AG04450 (cell line): Measurements from ENCODE around the gene PPP1R2. TPM values are rescaled to one million over a fixed set of nuclear protein-coding genes. Genes with fewer than 3 reads are reported as not detected.
A peak's percentile ranks its signal among the peaks of the same experiment; 100 is the strongest.

ENCODE experiments used
- CTCF ChIA-PET: fragments of 300-600, 350-600 bp; formaldehyde crosslinking; extraction: SDS; loops from one replicate; lab custom pipeline; 2022; ENCODE audit warnings: antibody characterized with exemption, inconsistent platforms; lab: Charles Lee
- POLR2A ChIA-PET: fragments of 350-600 bp; formaldehyde crosslinking; extraction: SDS; loops from one replicate; lab custom pipeline; 2021; ENCODE audit warnings: antibody characterized with exemption, inconsistent platforms; lab: Yijun Ruan, JAX
- DNase-seq: peaks from one replicate; pipeline ENCODE4 v3.0.0-alpha.2; 2011; ENCODE audit warnings: low read depth, low spot score
- H3K27ac ChIP-seq: one replicate; pipeline ENCODE4 v1.5.1; 2012; ENCODE audit warnings: low read depth, low read length, control low read depth
- H3K27me3 ChIP-seq: one replicate; pipeline ENCODE4 v1.6.0; 2012; ENCODE audit warnings: low read length; ENCODE audit not compliant: control insufficient read depth, insufficient read depth
- H3K4me3 ChIP-seq: 2 replicates; pipeline ENCODE4 v1.5.1; 2011; ENCODE audit warnings: mild to moderate bottlenecking, low read depth, low read length, control low read depth
- H3K9me3 ChIP-seq: 2 replicates; pipeline ENCODE4 v1.5.1; 2012; ENCODE audit warnings: low read length; ENCODE audit not compliant: control insufficient read depth, insufficient read depth
- polyA plus RNA-seq: library from polyadenylated mRNA; depleted of rRNA; stranded (reverse); fragments of >200 nt; gene quantifications from 2 replicates; pipeline ENCODE4 v1.2.3, GENCODE V29; 2011
- TF ChIP-seq, protein P1 (sequence below): IDR thresholded peaks from 2 replicates; pipeline ENCODE4 v1.5.1; 2011; ENCODE audit warnings: low read depth, low read length, control low read depth, inconsistent platforms

PPP1R2 gene
- polyA plus RNA-seq, 1 experiment, result 84.3 TPM

GRCh38 chr3:195566797-195567196 lies 23.7 kb upstream of the PPP1R2 start:
- CTCF ChIA-PET, result no interaction called here
- POLR2A ChIA-PET, result no interaction called here
- Histone ChIP-seq H3K27ac (no peak overlapping the region), H3K4me3 (no peak overlapping the region), H3K27me3 (peaks cover 32% of the 10 kb centered on the region), H3K9me3 (no peaks in the 10 kb centered on the region)
- no peak for DNase-seq
- TF ChIP-seq, protein P1, sequence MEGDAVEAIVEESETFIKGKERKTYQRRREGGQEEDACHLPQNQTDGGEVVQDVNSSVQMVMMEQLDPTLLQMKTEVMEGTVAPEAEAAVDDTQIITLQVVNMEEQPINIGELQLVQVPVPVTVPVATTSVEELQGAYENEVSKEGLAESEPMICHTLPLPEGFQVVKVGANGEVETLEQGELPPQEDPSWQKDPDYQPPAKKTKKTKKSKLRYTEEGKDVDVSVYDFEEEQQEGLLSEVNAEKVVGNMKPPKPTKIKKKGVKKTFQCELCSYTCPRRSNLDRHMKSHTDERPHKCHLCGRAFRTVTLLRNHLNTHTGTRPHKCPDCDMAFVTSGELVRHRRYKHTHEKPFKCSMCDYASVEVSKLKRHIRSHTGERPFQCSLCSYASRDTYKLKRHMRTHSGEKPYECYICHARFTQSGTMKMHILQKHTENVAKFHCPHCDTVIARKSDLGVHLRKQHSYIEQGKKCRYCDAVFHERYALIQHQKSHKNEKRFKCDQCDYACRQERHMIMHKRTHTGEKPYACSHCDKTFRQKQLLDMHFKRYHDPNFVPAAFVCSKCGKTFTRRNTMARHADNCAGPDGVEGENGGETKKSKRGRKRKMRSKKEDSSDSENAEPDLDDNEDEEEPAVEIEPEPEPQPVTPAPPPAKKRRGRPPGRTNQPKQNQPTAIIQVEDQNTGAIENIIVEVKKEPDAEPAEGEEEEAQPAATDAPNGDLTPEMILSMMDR, result no peak

DNA sequence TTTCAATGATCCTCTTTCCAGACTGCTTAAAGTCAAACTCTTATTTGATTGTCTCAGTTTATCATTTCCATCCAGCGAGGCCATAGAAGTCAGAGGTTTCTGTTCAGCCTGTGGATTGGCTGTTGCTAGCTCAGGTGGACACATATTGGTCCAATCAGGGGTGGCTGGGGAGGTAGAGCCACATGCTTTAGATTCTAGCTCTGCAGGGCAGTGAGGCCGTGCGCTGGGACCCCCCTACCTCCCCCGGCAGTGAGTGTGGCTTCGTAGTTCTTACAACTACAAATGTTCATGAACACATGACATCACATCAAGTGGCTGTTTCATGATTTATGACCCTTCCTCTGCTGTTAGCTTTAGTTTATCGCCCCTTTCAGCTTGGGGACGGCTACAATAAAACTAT lies 22.6 kb upstream of the PPP1R2 start:
- no peak for DNase-seq
- no peak overlapping the region for H3K4me3 ChIP-seq
- POLR2A ChIA-PET, result no interaction called here
- TF ChIP-seq, protein P1, result no peak
- H3K9me3 ChIP-seq, result no peaks in the 10 kb centered on the region
- peaks cover 29% of the 10 kb centered on the region for H3K27me3 ChIP-seq
- H3K27ac ChIP-seq, result no peak overlapping the region
- CTCF ChIA-PET, result no interaction called here

DNA sequence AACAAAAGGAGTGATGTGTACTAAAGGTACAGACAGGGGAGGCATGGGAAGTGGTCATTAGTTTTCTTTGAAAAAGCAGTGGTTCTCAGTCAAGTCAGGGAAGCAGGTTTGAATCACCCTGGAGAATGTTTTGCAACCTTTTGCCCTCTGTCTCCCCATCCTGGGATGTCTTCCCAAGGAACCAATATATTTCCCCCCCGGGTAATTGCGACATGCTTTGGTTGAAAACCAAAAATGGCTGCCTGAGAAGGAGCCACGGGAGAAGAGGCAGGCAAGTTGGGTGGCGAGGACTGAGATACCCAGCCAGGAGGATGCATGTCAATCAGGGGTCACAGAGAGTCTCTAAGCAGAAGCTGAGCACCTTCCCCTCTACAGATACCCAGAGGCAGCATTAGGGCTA lies 20.2 kb upstream of the PPP1R2 start:
- Histone ChIP-seq H3K4me3 (no peak overlapping the region), H3K27ac (no peak overlapping the region), H3K9me3 (no peaks in the 10 kb centered on the region), H3K27me3 (peaks cover 26% of the 10 kb centered on the region)
- POLR2A ChIA-PET, result no interaction called here
- CTCF ChIA-PET, result no interaction called here
- TF ChIP-seq, protein P1, result no peak
- no peak for DNase-seq

- Histone ChIP-seq H3K4me3 (no peak overlapping the region), H3K27me3 (peaks cover 36% of the 10 kb centered on the region), H3K9me3 (no peaks in the 10 kb centered on the region), H3K27ac (no peak overlapping the region)
- TF ChIP-seq, protein P1, result no peak
- no peak for DNase-seq
- ChIA-PET CTCF (no interaction called here), POLR2A (no interaction called here)
Measured at GRCh38 chr3:195559723-195560409, 16.7 kb upstream of the PPP1R2 start.

DNA sequence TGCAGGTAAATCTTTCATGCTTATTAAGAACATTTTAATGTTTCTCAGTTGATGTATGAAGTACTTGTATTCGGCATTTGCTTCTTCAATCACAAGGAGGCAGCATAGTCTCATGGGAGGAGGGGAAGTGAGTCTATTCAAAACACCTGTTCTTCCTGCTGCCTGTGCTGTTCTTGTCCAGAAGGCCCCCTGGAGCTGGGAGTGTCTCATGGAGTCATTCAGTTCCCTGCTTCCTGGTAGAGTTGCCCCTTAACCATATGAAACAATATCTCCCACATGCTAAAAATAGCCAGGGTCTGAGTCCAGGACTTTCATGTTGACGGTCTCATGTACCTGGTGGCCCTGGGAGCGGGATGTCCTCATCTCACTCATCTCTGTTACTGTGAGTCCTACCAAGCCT lies 15.5 kb upstream of the PPP1R2 start:
- H3K27ac ChIP-seq, result no peak overlapping the region
- TF ChIP-seq, protein P1, result peak; percentile 30
- no peak overlapping the region for H3K4me3 ChIP-seq
- H3K27me3 ChIP-seq, result peaks cover 36% of the 10 kb centered on the region
- DNase-seq, result no peak
- no peaks in the 10 kb centered on the region for H3K9me3 ChIP-seq
- ChIA-PET CTCF (no interaction called here), POLR2A (no interaction called here)
